Right atrium auricular region (tissue), 2 donors: ENCODE data around the gene NTN1. TPM values are rescaled to one million over a fixed set of nuclear protein-coding genes. Genes with fewer than 3 reads are reported as not detected.

Experiments used
- DNase-seq: peaks from one replicate; pipeline ENCODE4 v3.0.0-alpha.2; 2019; ENCODE audit warnings: low spot score
- H3K27ac ChIP-seq, 2 donors: fragments of 200-600 bp; sonication (generic); 1 replicate in 1 of 2; 2 replicates in 1 of 2; pipeline ENCODE4 v1.5.1; 2016 to 2019
- H3K27me3 ChIP-seq, 2 donors: fragments of 200-600 bp; sonication (generic); one replicate each; pipeline versions ENCODE4 v1.5.1 to v1.6.0; 2017 to 2019
- H3K36me3 ChIP-seq: fragments of 200-600 bp; sonication (generic); one replicate; pipeline ENCODE4 v1.5.1; 2016
- H3K4me1 ChIP-seq, 2 donors: fragments of 200-600 bp; sonication (generic); one replicate each; pipeline versions ENCODE4 v1.5.1 to v1.6.0; 2017 to 2019
- H3K4me3 ChIP-seq, 2 donors: fragments of 200-600 bp; sonication (generic); 1 replicate in 1 of 2; 2 replicates in 1 of 2; pipeline ENCODE4 v1.5.1; 2017 to 2019; ENCODE audit warnings: mild to moderate bottlenecking in 1 of 2, moderate library complexity in 1 of 2
- H3K9me3 ChIP-seq, 2 donors: fragments of 200-600 bp; sonication (generic); one replicate each; pipeline ENCODE4 v1.5.1; 2019
- CTCF ChIP-seq, 2 donors: fragments of 200-600 bp; sonication (generic); IDR thresholded peaks; one replicate each; pipeline ENCODE4 v1.5.1; 2019; ENCODE audit warnings: antibody characterized with exemption in 2 of 2
- total RNA-seq, 2 donors: library from RNA; depleted of rRNA; stranded (reverse); fragments of >200 nt; gene quantifications; one replicate each; pipeline ENCODE4 v1.1.0, GENCODE V29; 2016

Gene NTN1
- total RNA-seq, 2 donors from 2014 or later: 142 to 163 TPM

- H3K9me3 ChIP-seq: no peaks in the 10 kb centered on the region
- no peak overlapping the region for H3K27ac ChIP-seq
- H3K4me1 ChIP-seq: peaks cover 0 to 8% of the 10 kb centered on the region in 2 donors
- no peaks in the 10 kb centered on the region for H3K27me3 ChIP-seq
- peak; percentile 66 for DNase-seq
- H3K36me3 ChIP-seq: no peaks in the 10 kb centered on the region
- H3K4me3 ChIP-seq: no peak overlapping the region
- TF ChIP-seq CTCF (IDR thresholded peaks at IDR 0.05): peak; percentile 60 to 86
Measured at GRCh38 chr17:8997994-8998628, 23.2 kb upstream of the NTN1 start.

- no peaks in the 10 kb centered on the region for H3K27me3 ChIP-seq
- TF ChIP-seq CTCF (IDR thresholded peaks at IDR 0.05): no peak
- H3K27ac ChIP-seq: no peak overlapping the region
- DNase-seq: no peak
- H3K4me1 ChIP-seq: peaks cover 0 to 21% of the 10 kb centered on the region in 2 donors
- H3K36me3 ChIP-seq: no peaks in the 10 kb centered on the region
- H3K9me3 ChIP-seq: no peaks in the 10 kb centered on the region
- H3K4me3 ChIP-seq: no peak overlapping the region
Measured at GRCh38 chr17:9001559-9001958, 19.8 kb upstream of the NTN1 start.

- Histone ChIP-seq H3K36me3 (no peaks in the 10 kb centered on the region), H3K4me3 (peak overlapping the region in 1 of 2 donors; percentile 60), H3K4me1 (peaks cover 0 to 21% of the 10 kb centered on the region in 2 donors), H3K27me3 (no peaks in the 10 kb centered on the region), H3K9me3 (no peaks in the 10 kb centered on the region), H3K27ac (peak overlapping the region; percentile 23 to 48)
- no peak for TF ChIP-seq CTCF (IDR thresholded peaks at IDR 0.05)
- DNase-seq: no peak
Measured at GRCh38 chr17:9002227-9002605, 19.1 kb upstream of the NTN1 start.

- DNase-seq: no peak
- Histone ChIP-seq H3K4me1 (peaks cover 0 to 21% of the 10 kb centered on the region in 2 donors), H3K4me3 (peak overlapping the region; percentile 47 to 60), H3K36me3 (no peaks in the 10 kb centered on the region), H3K27me3 (no peaks in the 10 kb centered on the region), H3K27ac (peak overlapping the region; percentile 23 to 48), H3K9me3 (no peaks in the 10 kb centered on the region)
- peak in 1 of 2 donors; percentile 58 for TF ChIP-seq CTCF (IDR thresholded peaks at IDR 0.05)
Measured at GRCh38 chr17:9002606-9003354, 18.5 kb upstream of the NTN1 start.

- peak overlapping the region; percentile 23 to 48 for H3K27ac ChIP-seq
- DNase-seq: no peak
Measured at GRCh38 chr17:9003355-9004131, 17.8 kb upstream of the NTN1 start.

More at GRCh38 chr17:9003355-9004131, 17.8 kb upstream of the NTN1 start:
- Histone ChIP-seq H3K4me3 (peak overlapping the region; percentile 47 to 60), H3K27me3 (no peaks in the 10 kb centered on the region), H3K36me3 (no peaks in the 10 kb centered on the region), H3K9me3 (no peaks in the 10 kb centered on the region), H3K4me1 (peaks cover 0 to 21% of the 10 kb centered on the region in 2 donors)
- no peak for TF ChIP-seq CTCF (IDR thresholded peaks at IDR 0.05)
